GM12875 (cell line): ENCODE results near the gene CCL15.

Source experiments
- H3K4me3 ChIP-seq: one replicate; pipeline ENCODE4 v1.5.1; 2011; ENCODE audit warnings: low read depth, low read length, control low read depth
- CTCF ChIP-seq: IDR thresholded peaks from 2 replicates; pipeline ENCODE4 v1.5.1; 2011; ENCODE audit warnings: low read depth, mild to moderate bottlenecking, control low read depth, inconsistent platforms, low read length, moderate library complexity, borderline replicate concordance; ENCODE audit not compliant: insufficient read depth

Gene CCL15

GRCh38 chr17:36001110-36001771 is at the start of gene CCL15:
TSS of gene CCL15 (minus strand) at chr17:36001553. CDS start at chr17:36001492, 61 bp downstream.
- no peak for TF ChIP-seq CTCF
- H3K4me3 ChIP-seq, result no peak within 1 kb of the TSS

DNA sequence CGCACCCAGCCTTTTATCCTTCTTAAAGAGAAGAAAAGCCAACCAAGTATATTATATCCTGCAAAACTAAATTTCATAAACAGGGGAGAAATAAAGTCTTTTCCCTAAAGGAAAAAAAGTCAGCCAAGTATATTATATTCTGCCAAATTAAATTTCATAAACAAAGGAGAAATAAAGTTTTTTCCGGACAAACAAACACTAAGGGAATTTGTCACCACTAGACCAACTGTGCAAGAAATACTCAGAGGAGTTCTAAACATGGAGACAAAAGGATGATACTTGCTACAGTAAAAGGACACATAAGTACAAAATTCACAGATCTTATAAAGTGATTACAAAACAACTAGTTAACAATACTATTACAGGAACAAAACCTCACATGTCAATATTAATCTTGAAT is 48.3 kb upstream of the CCL15 start:
- no peak overlapping the region for H3K4me3 ChIP-seq
- TF ChIP-seq CTCF, result no peak

GRCh38 chr17:36048066-36048465 is 46.7 kb upstream of the CCL15 start:
- H3K4me3 ChIP-seq, result no peak overlapping the region
- TF ChIP-seq CTCF, result no peak

- TF ChIP-seq CTCF, result no peak
- H3K4me3 ChIP-seq, result no peak overlapping the region
These were observed 34.9 kb upstream of the CCL15 start for GRCh38 chr17:36036235-36036634.

DNA sequence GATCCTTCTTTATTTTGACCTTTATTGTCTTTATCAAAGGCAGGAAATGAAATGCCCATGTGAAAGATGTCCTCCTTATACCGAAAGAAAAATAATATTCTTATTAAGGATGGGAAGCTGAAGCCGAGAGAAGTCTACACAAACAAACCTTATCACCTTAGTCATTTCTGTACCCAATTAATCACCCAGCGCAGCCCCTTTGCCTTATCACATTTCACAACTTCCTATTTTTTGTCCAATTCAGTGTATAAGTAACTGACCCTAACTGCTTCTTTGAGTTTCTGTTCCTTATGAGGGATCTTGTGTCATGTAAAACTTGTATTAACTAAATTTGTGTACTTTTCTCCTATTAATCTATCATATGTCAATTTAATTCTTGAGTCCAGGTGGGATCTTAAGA is 32.8 kb upstream of the CCL15 start:
- no peak overlapping the region for H3K4me3 ChIP-seq
- no peak for TF ChIP-seq CTCF

- no peak overlapping the region for H3K4me3 ChIP-seq
- no peak for TF ChIP-seq CTCF
These were observed 29.6 kb upstream of the CCL15 start for GRCh38 chr17:36030956-36031355.

GRCh38 chr17:36027761-36028160 is 26.4 kb upstream of the CCL15 start:
- no peak for TF ChIP-seq CTCF
- H3K4me3 ChIP-seq, result no peak overlapping the region
